Left ventricle myocardium inferior (tissue), 1 donor: ENCODE results near the gene PRTG. TPM values are rescaled to one million over a fixed set of nuclear protein-coding genes. Genes with fewer than 3 reads are reported as not detected.

ENCODE experiments used
- DNase-seq: peaks from one replicate; pipeline ENCODE4 v3.0.0-alpha.2; 2020
- H3K27ac ChIP-seq: fragments of 200-600 bp; replicated peaks from 2 replicates; pipeline ENCODE4 v1.8.0; 2021
- H3K27me3 ChIP-seq: fragments of 200-600 bp; 2 replicates; pipeline ENCODE4 v1.8.0; 2021; ENCODE audit warnings: low read depth
- H3K36me3 ChIP-seq: fragments of 200-600 bp; 2 replicates; pipeline ENCODE4 v1.8.0; 2021
- H3K4me1 ChIP-seq: fragments of 200-600 bp; 2 replicates; pipeline ENCODE4 v1.8.0; 2021
- H3K4me3 ChIP-seq: fragments of 200-600 bp; 2 replicates; pipeline ENCODE4 v1.8.0; 2021; ENCODE audit warnings: mild to moderate bottlenecking, moderate library complexity
- H3K9me3 ChIP-seq: fragments of 200-600 bp; replicated peaks from 2 replicates; pipeline ENCODE4 v1.8.0; 2021
- intact Hi-C: fragments of 100-400 bp; cut with micrococcal nuclease; formaldehyde crosslinking; loops from one replicate; pipeline ENCODE4 v1.11.0; 2022
- total RNA-seq: library from RNA; stranded (reverse); fragmentation: NEBNext Ultra II Directional; extraction: Animal tissue kit (Norgen Biotek cat#: 25700); gene quantifications from one replicate; pipeline ENCODE4 v1.2.1, GENCODE V29; 2021
- TF ChIP-seq, protein P1 (sequence below): fragments of 200-600 bp; IDR thresholded peaks from 2 replicates; pipeline ENCODE4 v1.8.0; 2021; ENCODE audit warnings: antibody characterized with exemption, mild to moderate bottlenecking, borderline replicate concordance
- donor health status: DM: no; HTN: yes; CAD: no; lungs with severe emphysema.

PRTG gene
- total RNA-seq, 1 donor from 2014 or later, result 0.69 TPM

- TF ChIP-seq, protein P1, sequence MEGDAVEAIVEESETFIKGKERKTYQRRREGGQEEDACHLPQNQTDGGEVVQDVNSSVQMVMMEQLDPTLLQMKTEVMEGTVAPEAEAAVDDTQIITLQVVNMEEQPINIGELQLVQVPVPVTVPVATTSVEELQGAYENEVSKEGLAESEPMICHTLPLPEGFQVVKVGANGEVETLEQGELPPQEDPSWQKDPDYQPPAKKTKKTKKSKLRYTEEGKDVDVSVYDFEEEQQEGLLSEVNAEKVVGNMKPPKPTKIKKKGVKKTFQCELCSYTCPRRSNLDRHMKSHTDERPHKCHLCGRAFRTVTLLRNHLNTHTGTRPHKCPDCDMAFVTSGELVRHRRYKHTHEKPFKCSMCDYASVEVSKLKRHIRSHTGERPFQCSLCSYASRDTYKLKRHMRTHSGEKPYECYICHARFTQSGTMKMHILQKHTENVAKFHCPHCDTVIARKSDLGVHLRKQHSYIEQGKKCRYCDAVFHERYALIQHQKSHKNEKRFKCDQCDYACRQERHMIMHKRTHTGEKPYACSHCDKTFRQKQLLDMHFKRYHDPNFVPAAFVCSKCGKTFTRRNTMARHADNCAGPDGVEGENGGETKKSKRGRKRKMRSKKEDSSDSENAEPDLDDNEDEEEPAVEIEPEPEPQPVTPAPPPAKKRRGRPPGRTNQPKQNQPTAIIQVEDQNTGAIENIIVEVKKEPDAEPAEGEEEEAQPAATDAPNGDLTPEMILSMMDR, result no peak
- intact Hi-C loops, result no loop called here
- no peak for DNase-seq
- no peak overlapping the region for H3K27ac ChIP-seq
- no peak overlapping the region for H3K4me3 ChIP-seq
- no peaks in the 10 kb centered on the region for H3K36me3 ChIP-seq
- H3K27me3 ChIP-seq, result no peaks in the 10 kb centered on the region
- H3K4me1 ChIP-seq, result no peaks in the 10 kb centered on the region
- H3K9me3 ChIP-seq, result no peaks in the 10 kb centered on the region
These were observed 90.6 kb downstream of the PRTG start for GRCh38 chr15:55652359-55652758.

DNA sequence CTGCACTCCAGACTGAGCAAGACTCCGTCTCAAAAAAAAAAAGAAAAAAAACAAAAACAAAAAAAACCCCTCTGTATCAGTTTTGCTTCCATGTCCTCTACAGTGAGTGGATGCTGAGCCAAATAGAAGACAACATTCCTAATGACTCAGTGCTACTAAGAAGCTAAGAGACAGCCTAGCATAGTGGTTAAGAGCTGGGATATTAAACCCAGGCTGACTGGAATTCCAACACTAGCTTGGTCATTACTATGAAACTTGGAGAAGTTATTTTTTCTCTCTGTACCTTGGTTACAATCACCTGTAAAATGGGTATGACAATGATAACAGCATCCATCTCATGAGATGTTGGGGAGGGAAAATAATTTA, 93.9 kb downstream of the PRTG start:
- DNase-seq, result no peak
- Histone ChIP-seq H3K27ac (no peak overlapping the region), H3K4me1 (no peaks in the 10 kb centered on the region), H3K27me3 (no peaks in the 10 kb centered on the region), H3K4me3 (no peak overlapping the region), H3K9me3 (no peaks in the 10 kb centered on the region), H3K36me3 (no peaks in the 10 kb centered on the region)
- TF ChIP-seq, protein P1, result no peak
- intact Hi-C loops, result loop anchor here (2.0 kb wide), 1 partner anchor 198 kb away; no protein-coding TSS in a partner anchor

GRCh38 chr15:55638764-55639163, 104.2 kb downstream of the PRTG start:
- no peak for DNase-seq
- TF ChIP-seq, protein P1, result no peak
- Histone ChIP-seq H3K4me3 (no peak overlapping the region), H3K27me3 (no peaks in the 10 kb centered on the region), H3K27ac (no peak overlapping the region), H3K4me1 (no peaks in the 10 kb centered on the region), H3K9me3 (no peaks in the 10 kb centered on the region), H3K36me3 (peaks cover 27% of the 10 kb centered on the region)
- intact Hi-C loops, result no loop called here

DNA sequence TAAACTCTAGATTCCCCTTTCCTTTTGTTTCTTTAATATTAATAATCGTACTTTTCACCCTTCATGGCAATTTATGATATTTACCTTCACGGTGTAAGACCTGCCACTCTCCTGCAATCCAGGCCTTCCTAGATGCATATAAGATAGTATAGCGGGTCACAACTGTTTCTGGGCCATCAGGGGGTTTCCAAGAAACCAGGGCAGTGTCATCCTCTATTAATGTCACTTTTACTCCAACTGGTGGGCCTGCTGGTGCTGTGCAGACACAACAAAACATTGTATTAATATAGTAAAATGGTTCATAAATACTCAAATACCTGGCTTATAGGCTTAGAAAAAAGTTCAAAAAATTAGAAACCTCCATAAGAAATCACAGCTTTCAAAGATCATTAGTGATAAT, 105.9 kb downstream of the PRTG start:
- no peak overlapping the region for H3K27ac ChIP-seq
- H3K36me3 ChIP-seq, result peaks cover 27% of the 10 kb centered on the region
- H3K4me1 ChIP-seq, result no peaks in the 10 kb centered on the region
- H3K9me3 ChIP-seq, result no peaks in the 10 kb centered on the region
- H3K27me3 ChIP-seq, result no peaks in the 10 kb centered on the region
- TF ChIP-seq, protein P1, result no peak
- no peak overlapping the region for H3K4me3 ChIP-seq
- intact Hi-C loops, result no loop called here
- DNase-seq, result no peak

DNA sequence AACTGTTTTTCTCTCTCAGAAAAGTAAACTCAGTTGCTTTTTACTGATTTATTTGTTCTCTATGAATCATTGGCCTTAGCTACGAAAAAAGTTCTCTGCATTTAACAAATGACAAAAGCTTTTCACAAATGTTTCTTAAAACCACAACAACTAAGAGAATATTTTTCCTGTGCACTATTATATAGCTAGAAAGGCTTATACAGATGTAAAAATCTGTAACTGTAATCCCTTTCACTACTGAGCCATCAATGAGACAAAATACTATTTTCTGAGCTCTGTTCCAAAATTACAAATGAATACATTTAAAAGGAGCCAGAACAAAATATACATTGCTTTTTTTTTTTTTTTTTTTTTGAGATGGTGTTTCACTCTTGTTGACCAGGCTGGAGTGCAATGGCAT, 109.2 kb downstream of the PRTG start:
- Histone ChIP-seq H3K9me3 (no peaks in the 10 kb centered on the region), H3K4me1 (no peaks in the 10 kb centered on the region), H3K4me3 (no peak overlapping the region), H3K27ac (no peak overlapping the region), H3K27me3 (no peaks in the 10 kb centered on the region), H3K36me3 (peaks cover 16% of the 10 kb centered on the region)
- DNase-seq, result no peak
- TF ChIP-seq, protein P1, result no peak
- intact Hi-C loops, result no loop called here

DNA sequence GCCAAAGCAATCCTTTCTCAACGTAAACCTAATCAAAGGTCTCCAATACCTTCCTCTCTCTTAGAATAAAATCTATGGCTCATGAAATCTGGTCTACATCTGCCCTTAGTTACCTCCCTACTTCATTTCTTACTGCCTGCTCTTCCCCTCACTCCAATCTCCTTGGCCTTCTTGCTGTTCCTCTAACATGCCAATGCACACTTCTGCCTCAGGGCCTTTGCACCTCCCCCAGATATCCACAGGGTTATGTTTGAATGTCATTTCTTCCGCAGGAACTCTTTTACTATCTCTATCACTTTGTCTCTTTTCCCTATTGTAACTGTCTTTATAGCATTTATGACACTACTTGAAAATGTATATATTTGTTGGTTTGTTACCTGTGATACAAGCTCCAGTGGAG, 110.5 kb downstream of the PRTG start:
- H3K27ac ChIP-seq, result no peak overlapping the region
- TF ChIP-seq, protein P1, result no peak

More for the DNA sequence above, 110.5 kb downstream of the PRTG start:
- Histone ChIP-seq H3K4me1 (no peaks in the 10 kb centered on the region), H3K36me3 (peaks cover 14% of the 10 kb centered on the region), H3K27me3 (no peaks in the 10 kb centered on the region), H3K9me3 (no peaks in the 10 kb centered on the region), H3K4me3 (no peak overlapping the region)
- intact Hi-C loops, result no loop called here
- no peak for DNase-seq
